Activated T-helper 17 cell treated with anti-CD3 and anti-CD28 coated beads, Interleukin-2, amount 50 U/mL, for 72 hours (primary cell): Measurements from ENCODE around the gene DAB1. TPM values are rescaled to one million over a fixed set of nuclear protein-coding genes. Genes with fewer than 3 reads are reported as not detected.

Source experiments
- ATAC-seq: fragments of 150-1000 bp; cut with Tn5 transposase; replicated peaks from 2 replicates; pipeline ENCODE4 v1.10.0; 2021; ENCODE audit warnings: mild to moderate bottlenecking, moderate library complexity
- H3K27ac Mint-ChIP-seq: one replicate; pipeline ENCODE4 v1.8.0; 2022; ENCODE audit warnings: mixed read lengths
- H3K27me3 Mint-ChIP-seq: one replicate; pipeline ENCODE4 v1.8.0; 2022; ENCODE audit warnings: mixed read lengths
- H3K36me3 Mint-ChIP-seq: one replicate; pipeline ENCODE4 v1.8.0; 2022; ENCODE audit warnings: low read depth, mild to moderate bottlenecking, mixed read lengths
- H3K4me1 Mint-ChIP-seq: one replicate; pipeline ENCODE4 v1.8.0; 2022; ENCODE audit warnings: mixed read lengths
- H3K4me3 Mint-ChIP-seq: one replicate; pipeline ENCODE4 v1.8.0; 2022; ENCODE audit warnings: mild to moderate bottlenecking, mixed read lengths
- H3K9me3 Mint-ChIP-seq: one replicate; pipeline ENCODE4 v1.8.0; 2022; ENCODE audit warnings: mixed read lengths
- total RNA-seq, 2 donors: library from RNA; stranded (reverse); gene quantifications; one replicate each; pipeline ENCODE4 v1.2.3, GENCODE V29; 2022

Gene DAB1
- total RNA-seq, 2 donors from 2014 or later, result 1.7 to 2.7 TPM

GRCh38 chr1:57208741-57209302 lies 215.0 kb downstream of the DAB1 start:
- Mint-ChIP-seq H3K36me3 (no peaks in the 10 kb centered on the region), H3K27me3 (no peaks in the 10 kb centered on the region), H3K9me3 (no peaks in the 10 kb centered on the region), H3K4me1 (no peaks in the 10 kb centered on the region), H3K27ac (no peak overlapping the region), H3K4me3 (no peak overlapping the region)
- ATAC-seq, result no peak

DNA sequence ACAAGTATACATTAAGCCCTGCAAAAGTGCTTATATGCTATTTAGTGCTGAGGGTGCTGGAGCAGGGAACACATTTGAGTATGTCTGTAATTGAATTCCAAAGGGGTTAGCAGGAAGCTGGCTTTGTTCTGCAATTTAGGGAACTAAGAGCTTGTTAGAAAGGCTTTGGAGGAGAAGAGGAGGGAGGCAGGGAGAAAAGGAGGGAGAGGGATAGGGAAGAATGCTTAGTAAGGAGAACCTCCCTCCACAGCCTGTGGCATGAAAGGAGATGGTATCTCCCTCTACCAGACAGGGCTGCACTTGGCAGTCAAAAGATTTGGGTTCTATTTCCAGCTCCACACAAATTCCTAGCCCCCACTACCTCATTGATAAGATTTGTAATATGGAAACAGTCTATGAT lies 217.8 kb downstream of the DAB1 start:
- Mint-ChIP-seq H3K36me3 (no peaks in the 10 kb centered on the region), H3K4me3 (no peak overlapping the region), H3K27ac (peak overlapping the region; percentile 40), H3K9me3 (no peaks in the 10 kb centered on the region), H3K27me3 (no peaks in the 10 kb centered on the region), H3K4me1 (no peaks in the 10 kb centered on the region)
- ATAC-seq, result no peak

DNA sequence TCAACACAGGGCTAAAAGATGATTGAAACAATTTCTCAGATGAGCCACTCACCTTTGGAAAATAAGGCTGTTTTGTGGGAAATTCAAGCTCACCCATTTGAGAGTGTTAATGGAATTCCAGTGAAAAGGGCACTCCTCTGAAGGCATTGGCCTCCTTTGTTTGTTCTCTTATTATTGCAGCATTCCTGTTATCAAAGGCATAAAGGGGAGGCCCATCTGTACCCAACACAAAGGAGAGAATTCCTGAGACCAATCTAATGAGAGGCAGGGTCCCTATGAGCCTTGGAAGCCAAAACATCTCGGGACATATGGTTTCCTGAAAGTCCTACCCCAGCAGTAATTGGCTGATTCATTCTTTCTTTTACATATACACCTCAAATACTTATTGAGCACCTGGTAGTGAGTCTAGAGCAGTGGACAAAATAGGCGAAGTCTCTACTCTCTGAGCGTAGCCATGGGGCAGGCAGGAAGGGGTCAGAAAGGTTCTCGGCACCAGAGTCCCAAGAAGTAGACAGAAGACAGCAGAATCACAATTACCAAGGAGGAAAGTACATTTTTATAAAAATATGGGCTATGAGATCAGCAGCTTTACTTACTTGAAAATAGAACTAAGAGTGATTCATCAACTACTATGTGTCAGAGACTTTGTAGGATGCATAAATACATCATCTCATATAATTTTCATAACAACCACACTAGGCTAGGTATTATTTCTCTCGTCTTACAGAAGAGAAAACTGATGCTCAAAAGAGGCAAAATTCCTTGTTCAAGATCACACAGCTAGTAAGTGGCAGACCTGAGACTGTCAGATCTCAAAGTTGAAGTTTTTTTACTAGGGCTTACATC lies 218.7 kb downstream of the DAB1 start:
- H3K27ac Mint-ChIP-seq, result peak overlapping the region; percentile 11
- peak; percentile 92 for ATAC-seq

DNA sequence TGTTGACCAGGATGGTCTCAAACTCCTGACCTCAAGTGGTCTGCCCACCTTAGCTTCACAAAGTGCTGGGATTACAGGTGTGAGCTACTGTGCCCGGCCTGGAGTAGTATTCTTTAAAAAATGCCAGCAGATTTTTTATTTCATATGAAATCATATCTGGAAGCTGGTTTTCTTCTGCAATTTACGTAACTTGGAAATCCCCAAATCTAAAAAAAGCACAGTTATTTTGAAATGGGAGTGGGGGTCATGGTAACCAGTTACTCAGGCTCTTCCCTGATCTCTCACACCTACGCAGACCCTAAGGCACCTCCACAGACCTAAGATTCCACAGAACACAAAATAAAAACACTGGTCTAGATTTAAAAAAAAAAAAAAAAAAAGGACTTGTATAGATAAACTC lies 219.8 kb downstream of the DAB1 start:
- Mint-ChIP-seq H3K4me3 (no peak overlapping the region), H3K4me1 (no peaks in the 10 kb centered on the region), H3K36me3 (no peaks in the 10 kb centered on the region), H3K27me3 (no peaks in the 10 kb centered on the region), H3K9me3 (no peaks in the 10 kb centered on the region), H3K27ac (no peak overlapping the region)
- peak; percentile 20 for ATAC-seq

More for the DNA sequence above, 218.7 kb downstream of the DAB1 start:
- H3K36me3 Mint-ChIP-seq, result no peaks in the 10 kb centered on the region
- H3K27me3 Mint-ChIP-seq, result no peaks in the 10 kb centered on the region
- H3K9me3 Mint-ChIP-seq, result no peaks in the 10 kb centered on the region
- no peaks in the 10 kb centered on the region for H3K4me1 Mint-ChIP-seq
- no peak overlapping the region for H3K4me3 Mint-ChIP-seq

DNA sequence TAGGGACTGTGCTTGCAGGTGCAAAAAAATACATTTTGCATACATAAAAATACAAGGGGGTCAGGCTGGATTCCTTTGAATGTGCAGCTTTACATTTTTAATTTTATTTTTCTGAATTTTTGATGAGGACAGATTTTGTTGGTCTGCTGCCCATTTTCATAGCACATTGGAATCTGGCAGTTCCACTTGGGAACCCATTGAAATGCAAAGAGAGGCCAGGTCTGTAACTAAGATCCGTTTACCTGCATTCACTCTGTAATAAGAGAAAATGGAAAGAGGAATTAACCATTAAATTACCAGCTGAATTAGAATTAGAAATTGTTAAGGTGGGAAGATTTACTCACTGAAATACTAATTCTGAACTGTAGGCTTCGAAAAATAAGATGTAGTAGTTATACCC lies 221.6 kb downstream of the DAB1 start:
- Mint-ChIP-seq H3K27me3 (no peaks in the 10 kb centered on the region), H3K4me1 (no peaks in the 10 kb centered on the region), H3K4me3 (no peak overlapping the region), H3K36me3 (no peaks in the 10 kb centered on the region), H3K27ac (no peak overlapping the region), H3K9me3 (no peaks in the 10 kb centered on the region)
- ATAC-seq, result no peak

GRCh38 chr1:57198912-57199311 lies 224.9 kb downstream of the DAB1 start:
- H3K9me3 Mint-ChIP-seq, result no peaks in the 10 kb centered on the region
- no peak overlapping the region for H3K4me3 Mint-ChIP-seq
- no peak overlapping the region for H3K27ac Mint-ChIP-seq
- no peaks in the 10 kb centered on the region for H3K4me1 Mint-ChIP-seq
- no peaks in the 10 kb centered on the region for H3K27me3 Mint-ChIP-seq
- H3K36me3 Mint-ChIP-seq, result no peaks in the 10 kb centered on the region
- no peak for ATAC-seq

DNA sequence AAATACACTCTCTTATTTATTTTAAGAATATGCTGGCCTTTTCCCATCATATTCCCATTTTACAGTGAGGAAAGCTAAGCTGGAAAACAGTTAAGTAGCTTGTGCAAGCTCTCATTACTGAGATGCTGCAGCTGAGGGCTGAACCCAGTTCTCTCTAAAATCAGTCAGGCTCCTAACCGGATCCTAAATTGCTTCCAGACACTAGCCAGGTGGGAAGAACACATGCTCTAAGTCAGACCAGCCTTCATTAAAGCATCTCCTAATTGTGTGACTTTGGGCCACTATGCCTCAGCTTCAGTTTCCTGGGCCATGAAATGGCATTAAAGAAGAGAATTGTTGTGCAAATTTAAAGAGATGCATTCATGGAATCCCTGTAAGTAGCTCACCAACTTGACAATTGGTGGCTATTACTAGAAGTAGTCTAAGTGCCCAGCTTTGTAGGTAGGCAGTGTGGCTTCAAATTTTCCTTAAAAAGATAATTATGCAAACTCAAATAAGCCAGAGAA lies 228.4 kb downstream of the DAB1 start:
- no peaks in the 10 kb centered on the region for H3K9me3 Mint-ChIP-seq
- H3K36me3 Mint-ChIP-seq, result no peaks in the 10 kb centered on the region
- no peaks in the 10 kb centered on the region for H3K27me3 Mint-ChIP-seq
- no peak for ATAC-seq
- no peak overlapping the region for H3K27ac Mint-ChIP-seq
- H3K4me3 Mint-ChIP-seq, result no peak overlapping the region
- H3K4me1 Mint-ChIP-seq, result no peaks in the 10 kb centered on the region

DNA sequence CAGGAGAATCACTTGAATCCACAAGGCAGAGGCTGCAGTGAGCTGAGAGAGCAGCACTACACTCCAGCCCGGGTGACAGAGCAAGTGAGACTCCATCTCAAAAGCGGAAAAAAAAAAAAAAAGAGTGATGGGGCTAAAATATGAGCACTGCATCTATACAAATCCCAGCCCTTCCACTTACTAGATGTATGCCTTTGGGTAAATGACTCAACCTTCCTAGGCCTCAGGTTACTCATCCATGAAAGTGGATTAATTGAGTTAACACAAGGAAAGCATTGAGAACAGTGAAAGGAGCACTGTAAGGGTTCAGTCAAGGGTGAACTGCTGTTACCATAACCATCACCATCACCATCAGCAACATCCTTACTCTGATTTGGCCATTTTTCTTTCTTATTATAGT lies 231.6 kb downstream of the DAB1 start:
- Mint-ChIP-seq H3K4me3 (no peak overlapping the region), H3K9me3 (no peaks in the 10 kb centered on the region), H3K4me1 (no peaks in the 10 kb centered on the region), H3K27me3 (no peaks in the 10 kb centered on the region), H3K36me3 (no peaks in the 10 kb centered on the region), H3K27ac (no peak overlapping the region)
- peak; percentile 28 for ATAC-seq

- H3K27me3 Mint-ChIP-seq, result no peaks in the 10 kb centered on the region
- no peaks in the 10 kb centered on the region for H3K36me3 Mint-ChIP-seq
- H3K27ac Mint-ChIP-seq, result no peak overlapping the region
- H3K4me1 Mint-ChIP-seq, result no peaks in the 10 kb centered on the region
- H3K9me3 Mint-ChIP-seq, result no peaks in the 10 kb centered on the region
- H3K4me3 Mint-ChIP-seq, result no peak overlapping the region
- no peak for ATAC-seq
Measured at GRCh38 chr1:57190898-57191297, 233.0 kb downstream of the DAB1 start.

- Mint-ChIP-seq H3K4me1 (no peaks in the 10 kb centered on the region), H3K36me3 (no peaks in the 10 kb centered on the region), H3K4me3 (no peak overlapping the region), H3K27ac (no peak overlapping the region), H3K9me3 (no peaks in the 10 kb centered on the region), H3K27me3 (no peaks in the 10 kb centered on the region)
- ATAC-seq, result no peak
Measured at GRCh38 chr1:57188168-57188567, 235.7 kb downstream of the DAB1 start.

- no peaks in the 10 kb centered on the region for H3K36me3 Mint-ChIP-seq
- ATAC-seq, result no peak
- no peaks in the 10 kb centered on the region for H3K9me3 Mint-ChIP-seq
- H3K4me3 Mint-ChIP-seq, result no peak overlapping the region
- no peak overlapping the region for H3K27ac Mint-ChIP-seq
- H3K27me3 Mint-ChIP-seq, result no peaks in the 10 kb centered on the region
- no peaks in the 10 kb centered on the region for H3K4me1 Mint-ChIP-seq
Measured at GRCh38 chr1:57186455-57186854, 237.4 kb downstream of the DAB1 start.

DNA sequence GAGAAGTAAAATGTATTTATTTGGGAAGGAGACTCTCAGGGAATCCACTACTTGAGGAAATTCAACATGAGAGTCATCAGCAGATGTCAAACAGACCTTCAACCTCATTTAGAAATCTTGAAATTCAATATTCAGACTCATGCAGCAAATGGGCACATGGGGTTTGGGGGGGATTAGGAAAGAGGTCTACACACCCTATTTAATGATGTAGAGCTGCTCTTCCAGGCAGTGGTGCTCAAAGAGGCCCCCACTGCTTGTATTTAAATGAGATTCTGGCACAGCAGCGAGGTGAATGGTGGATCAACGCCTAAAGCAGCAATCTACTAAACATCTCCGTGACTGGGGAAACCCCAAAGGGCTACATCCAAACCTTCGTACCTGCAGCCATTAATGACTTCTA lies 244.9 kb downstream of the DAB1 start:
- Mint-ChIP-seq H3K4me1 (no peaks in the 10 kb centered on the region), H3K4me3 (no peak overlapping the region), H3K36me3 (no peaks in the 10 kb centered on the region), H3K27ac (no peak overlapping the region), H3K9me3 (peaks cover 17% of the 10 kb centered on the region), H3K27me3 (peaks cover 3% of the 10 kb centered on the region)
- ATAC-seq, result no peak

- no peaks in the 10 kb centered on the region for H3K36me3 Mint-ChIP-seq
- peaks cover 22% of the 10 kb centered on the region for H3K9me3 Mint-ChIP-seq
- H3K4me3 Mint-ChIP-seq, result no peak overlapping the region
- H3K4me1 Mint-ChIP-seq, result no peaks in the 10 kb centered on the region
- ATAC-seq, result no peak
- peaks cover 3% of the 10 kb centered on the region for H3K27me3 Mint-ChIP-seq
- no peak overlapping the region for H3K27ac Mint-ChIP-seq
Measured at GRCh38 chr1:57175506-57175905, 248.4 kb downstream of the DAB1 start.

GRCh38 chr1:57172040-57172439 lies 251.8 kb downstream of the DAB1 start:
- peaks cover 7% of the 10 kb centered on the region for H3K4me1 Mint-ChIP-seq
- H3K27ac Mint-ChIP-seq, result no peak overlapping the region
- peaks cover 2% of the 10 kb centered on the region for H3K27me3 Mint-ChIP-seq
- no peaks in the 10 kb centered on the region for H3K36me3 Mint-ChIP-seq
- ATAC-seq, result no peak
- H3K9me3 Mint-ChIP-seq, result peaks cover 16% of the 10 kb centered on the region
- H3K4me3 Mint-ChIP-seq, result no peak overlapping the region

DNA sequence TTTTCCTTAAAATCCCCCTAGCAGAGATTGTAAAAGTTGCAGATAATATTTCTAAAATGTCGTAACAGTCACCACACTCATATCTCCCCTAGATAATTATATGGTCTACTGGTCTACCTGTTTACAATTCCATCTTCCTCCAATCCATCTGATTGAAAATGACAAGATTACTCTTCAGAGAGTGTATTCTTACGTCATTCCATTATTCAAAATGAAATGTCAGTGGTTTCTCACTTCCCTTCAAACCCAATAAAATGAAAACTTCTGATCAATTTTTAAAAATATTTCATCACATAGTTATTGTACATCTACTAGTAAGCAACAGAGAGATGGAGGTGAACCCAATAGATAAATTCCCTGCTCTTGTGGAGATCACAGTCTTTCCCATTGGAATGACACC lies 255.9 kb downstream of the DAB1 start:
- H3K36me3 Mint-ChIP-seq, result no peaks in the 10 kb centered on the region
- H3K4me1 Mint-ChIP-seq, result peaks cover 15% of the 10 kb centered on the region
- ATAC-seq, result peak; percentile 30
- H3K4me3 Mint-ChIP-seq, result no peak overlapping the region
- peaks cover 10% of the 10 kb centered on the region for H3K9me3 Mint-ChIP-seq
- H3K27me3 Mint-ChIP-seq, result no peaks in the 10 kb centered on the region
- H3K27ac Mint-ChIP-seq, result no peak overlapping the region
